Astrocyte of the spinal cord (primary cell): ENCODE data around the gene ZSCAN4.

Experiments used
- DNase-seq: peaks from one replicate; pipeline ENCODE4 v3.0.0; 2011; ENCODE audit warnings: low read depth, low spot score
- H3K4me3 ChIP-seq: 2 replicates; pipeline ENCODE4 v1.5.1; 2011; ENCODE audit warnings: low read depth, mild to moderate bottlenecking, low read length, moderate library complexity
- CTCF ChIP-seq: IDR thresholded peaks from 2 replicates; pipeline ENCODE4 v1.5.1; 2012; ENCODE audit warnings: low read depth, mild to moderate bottlenecking, low read length, inconsistent platforms
- in situ Hi-C: cut with HindIII; loops from 2 replicates; pipeline ENCODE4 v1.10.0; 2017; ENCODE audit warnings: low sequenced_read_pairs

Gene ZSCAN4

GRCh38 chr19:57672466-57672865 is 3.7 kb downstream of the ZSCAN4 start:
- TF ChIP-seq CTCF, result no peak
- in situ Hi-C loops, result no loop called here

DNA sequence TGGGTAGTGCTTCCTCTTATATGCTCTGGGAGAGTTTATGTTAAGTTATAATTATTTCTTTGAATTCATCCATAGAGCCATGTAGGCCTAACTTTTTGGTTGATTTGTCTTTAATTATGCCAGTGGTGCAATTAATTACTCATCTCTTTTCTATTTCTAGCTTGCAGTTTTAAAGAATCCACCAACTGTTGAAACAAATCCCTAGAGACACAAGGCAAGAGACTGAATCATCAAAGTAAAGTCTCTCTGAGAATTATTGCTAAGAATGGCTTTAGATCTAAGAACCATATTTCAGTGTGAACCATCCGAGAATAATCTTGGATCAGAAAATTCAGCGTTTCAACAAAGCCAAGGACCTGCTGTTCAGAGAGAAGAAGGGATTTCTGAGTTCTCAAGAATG is 7.1 kb downstream of the ZSCAN4 start:
- in situ Hi-C loops, result no loop called here
- no peak for TF ChIP-seq CTCF
- DNase-seq, result no peak
- H3K4me3 ChIP-seq, result no peak overlapping the region

More at GRCh38 chr19:57672466-57672865, 3.7 kb downstream of the ZSCAN4 start:
- no peak for DNase-seq
- no peak overlapping the region for H3K4me3 ChIP-seq

DNA sequence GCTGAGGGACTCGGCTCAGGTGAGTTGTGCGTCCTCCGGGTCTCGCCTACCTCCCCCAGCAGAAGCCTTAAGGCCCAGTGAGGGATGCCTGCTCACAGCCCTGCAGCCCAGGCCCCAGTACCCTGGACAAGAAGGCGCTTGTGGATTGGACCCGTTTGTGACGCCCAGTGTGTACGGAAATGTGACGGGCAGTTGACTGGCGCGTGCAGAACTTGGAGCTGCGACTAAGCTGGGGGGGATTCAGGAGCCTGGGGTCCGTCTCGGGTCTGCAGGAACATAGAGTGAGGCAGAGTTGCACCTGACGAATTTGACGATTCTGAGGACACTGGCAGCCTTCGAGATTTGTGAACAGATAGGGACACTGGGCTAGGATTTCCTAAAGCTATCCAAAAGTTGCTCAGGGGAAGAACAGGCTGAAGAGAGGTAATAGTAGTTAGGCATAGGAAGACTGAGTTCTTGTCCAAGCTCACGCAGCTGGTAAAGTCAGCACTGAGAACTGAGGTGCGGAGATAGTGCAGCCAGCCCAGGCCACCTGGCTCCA is 13.6 kb downstream of the ZSCAN4 start:
- DNase-seq, result no peak
- TF ChIP-seq CTCF, result no peak
- in situ Hi-C loops, result no loop called here
- H3K4me3 ChIP-seq, result peak overlapping the region; percentile 87

DNA sequence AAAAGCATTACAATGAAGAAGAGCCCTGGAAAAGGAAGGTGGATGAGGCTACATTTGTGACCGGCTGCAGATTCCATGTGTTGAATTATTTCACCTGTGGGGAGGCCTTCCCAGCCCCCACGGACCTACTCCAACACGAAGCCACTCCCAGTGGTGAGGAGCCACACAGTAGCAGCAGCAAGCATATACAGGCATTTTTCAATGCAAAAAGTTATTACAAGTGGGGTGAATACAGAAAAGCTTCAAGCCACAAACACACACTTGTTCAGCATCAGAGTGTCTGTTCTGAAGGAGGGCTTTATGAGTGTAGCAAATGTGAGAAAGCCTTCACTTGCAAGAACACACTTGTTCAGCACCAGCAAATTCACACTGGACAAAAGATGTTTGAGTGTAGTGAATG is 18.0 kb downstream of the ZSCAN4 start:
- no peak for DNase-seq
- no peak overlapping the region for H3K4me3 ChIP-seq
- in situ Hi-C loops, result no loop called here
- TF ChIP-seq CTCF, result no peak

- no peak overlapping the region for H3K4me3 ChIP-seq
- TF ChIP-seq CTCF, result no peak
- in situ Hi-C loops, result no loop called here
- DNase-seq, result no peak
Measured at GRCh38 chr19:57687363-57688010, 18.8 kb downstream of the ZSCAN4 start.

DNA sequence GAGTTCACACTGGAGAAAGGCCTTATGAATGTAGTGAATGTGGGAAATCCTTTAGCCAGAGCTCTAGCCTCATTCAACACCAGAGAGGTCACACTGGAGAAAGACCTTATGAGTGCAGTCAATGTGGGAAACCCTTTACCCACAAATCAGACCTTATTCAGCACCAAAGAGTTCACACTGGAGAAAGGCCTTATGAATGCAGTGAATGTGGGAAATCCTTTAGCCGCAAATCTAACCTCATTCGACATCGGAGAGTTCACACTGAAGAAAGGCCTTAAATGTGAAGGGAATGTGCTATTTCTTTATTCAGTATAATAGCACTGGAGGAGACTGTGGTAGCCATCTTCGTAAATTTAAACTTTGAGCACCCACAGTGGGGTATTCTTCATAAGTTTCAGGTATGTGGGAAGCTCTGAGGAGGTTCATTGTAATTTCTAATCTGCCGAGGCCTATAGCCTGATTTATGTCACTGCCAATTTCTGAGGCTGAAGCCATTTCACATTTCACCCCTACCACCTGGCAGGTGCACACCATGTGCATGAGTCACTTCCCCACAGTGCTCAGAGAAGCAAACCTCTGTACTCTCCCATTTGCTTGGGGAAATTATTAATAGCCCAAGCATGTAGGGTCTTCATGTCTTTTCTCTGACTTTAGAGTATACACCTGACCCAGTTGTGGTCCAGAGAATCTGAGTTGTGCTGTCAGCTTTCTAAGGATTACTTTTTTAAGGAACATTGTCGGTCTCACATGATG is 19.5 kb downstream of the ZSCAN4 start:
- in situ Hi-C loops, result no loop called here
- DNase-seq, result no peak
- TF ChIP-seq CTCF, result no peak
- no peak overlapping the region for H3K4me3 ChIP-seq
